Caco-2 (cell line): Measurements from ENCODE around the gene CARM1. TPM values are rescaled to one million over a fixed set of nuclear protein-coding genes. Genes with fewer than 3 reads are reported as not detected.
"Not testable (repeated sequence)": the region's sequence is repeated elsewhere in the genome, so short reads cannot be mapped to it uniquely, and the experiment has no call there.

Experiments
- BruUV-seq: library from RNA; stranded (reverse); fragments of 400-500 nt; replicated peaks from 2 replicates; lab custom pipeline; 2021; lab: Mats Ljungman, UMichigan
- CTCF ChIA-PET: fragments of 300-600 bp; sonication (Branson Sonifier 250); formaldehyde crosslinking; loops from one replicate; lab custom pipeline; 2022; ENCODE audit warnings: antibody characterized with exemption; lab: Charles Lee
- POLR2A ChIA-PET: fragments of 300-600 bp; sonication (Branson Sonifier 250); formaldehyde crosslinking; loops from one replicate; lab custom pipeline; 2022; ENCODE audit warnings: antibody characterized with exemption; lab: Charles Lee
- DNase-seq, 2 experiments: peaks; one replicate each; pipeline versions ENCODE4 v3.0.0 to v3.0.0-alpha.2; 2020 to 2022
- H3K27me3 ChIP-seq: replicated peaks from 2 replicates; pipeline ENCODE4 v1.6.0; 2011; ENCODE audit warnings: low read length; ENCODE audit not compliant: control insufficient read depth, insufficient read depth
- H3K36me3 ChIP-seq: 2 replicates; pipeline ENCODE4 v1.5.1; 2011; ENCODE audit warnings: low read length; ENCODE audit not compliant: control insufficient read depth, insufficient read depth
- H3K4me1 ChIP-seq: fragments of 250-450 bp; sonication (Bioruptor Pico); 2 replicates; pipeline ENCODE4 v1.5.1; 2020; ENCODE audit warnings: mild to moderate bottlenecking
- H3K4me3 ChIP-seq: 2 replicates; pipeline ENCODE4 v1.5.1; 2011; ENCODE audit warnings: low read depth, mild to moderate bottlenecking, control low read depth, low read length
- H3K9me3 ChIP-seq: fragments of 250-450 bp; sonication (Bioruptor Pico); 2 replicates; pipeline ENCODE4 v1.5.1; 2020; ENCODE audit warnings: mild to moderate bottlenecking, moderate library complexity
- H3K27ac Mint-ChIP-seq: one replicate; pipeline ENCODE4 v1.8.0; 2022; ENCODE audit warnings: mixed read lengths; ENCODE audit not compliant: unreplicated experiment
- H3K27me3 Mint-ChIP-seq: one replicate; pipeline ENCODE4 v1.8.0; 2022; ENCODE audit warnings: mixed read lengths; ENCODE audit not compliant: insufficient read depth, unreplicated experiment
- H3K36me3 Mint-ChIP-seq: one replicate; pipeline ENCODE4 v1.8.0; 2022; ENCODE audit warnings: mild to moderate bottlenecking, mixed read lengths; ENCODE audit not compliant: insufficient read depth, unreplicated experiment
- H3K4me1 Mint-ChIP-seq: one replicate; pipeline ENCODE4 v1.8.0; 2022; ENCODE audit warnings: low read depth, mixed read lengths; ENCODE audit not compliant: unreplicated experiment
- H3K4me3 Mint-ChIP-seq: one replicate; pipeline ENCODE4 v1.8.0; 2022; ENCODE audit warnings: mild to moderate bottlenecking, moderate library complexity, mixed read lengths; ENCODE audit not compliant: unreplicated experiment
- H3K9me3 Mint-ChIP-seq: one replicate; pipeline ENCODE4 v1.8.0; 2022; ENCODE audit warnings: mixed read lengths; ENCODE audit not compliant: unreplicated experiment
- CTCF ChIP-seq, 2 experiments: fragments of 200-600 bp in 1 of 2; IDR thresholded peaks; 1 replicate in 1 of 2; 2 replicates in 1 of 2; pipeline versions ENCODE4 v1.5.1 to v1.8.0; 2011 to 2022; ENCODE audit warnings: antibody characterized with exemption in 1 of 2, control low read depth in 1 of 2, inconsistent platforms in 1 of 2, low read depth in 1 of 2, low read length in 1 of 2, mild to moderate bottlenecking in 1 of 2, moderate library complexity in 1 of 2; ENCODE audit not compliant: insufficient read depth in 1 of 2, severe bottlenecking in 1 of 2, unreplicated experiment in 1 of 2
- intact Hi-C: fragments of 100-400 bp; cut with micrococcal nuclease; formaldehyde crosslinking; loops from one replicate; pipeline ENCODE4 v1.10.0; 2022; ENCODE audit not compliant: unreplicated experiment
- total RNA-seq: library from RNA; stranded (reverse); gene quantifications from 2 replicates; pipeline ENCODE4 v1.2.3, GENCODE V29; 2022

The CARM1 gene
- total RNA-seq, 1 experiment from 2014 or later, result 97.9 TPM

GRCh38 chr19:10936661-10937084 lies 65.3 kb downstream of the CARM1 start:
- Histone ChIP-seq H3K4me1 (peaks cover 28% of the 10 kb centered on the region), H3K4me3 (no peak overlapping the region), H3K9me3 (no peaks in the 10 kb centered on the region), H3K36me3 (no peaks in the 10 kb centered on the region), H3K27me3 (no peaks in the 10 kb centered on the region)
- no TSS peak for BruUV-seq
- Mint-ChIP-seq H3K27ac (peak overlapping the region; percentile 57), H3K4me1 (peaks cover 7% of the 10 kb centered on the region), H3K4me3 (peak overlapping the region; percentile 49), H3K9me3 (no peaks in the 10 kb centered on the region), H3K27me3 (no peaks in the 10 kb centered on the region), H3K36me3 (peaks cover 35% of the 10 kb centered on the region)
- TF ChIP-seq CTCF (IDR thresholded peaks at IDR 0.05; ENCODE audit: insufficient read depth in 1 of 2, low read depth in 1 of 2, low read length in 1 of 2, severe bottlenecking in 1 of 2, unreplicated experiment in 1 of 2), result peak; percentile 71 to 76
- CTCF ChIA-PET, result interaction anchor here (0.7 to 1.4 kb wide), 9 partner anchors 9 to 445 kb away, joined by 4 to 11 read pairs (median 6); partner anchors contain the start of gene CARM1
- peak; percentile 75 to 80 for DNase-seq
- POLR2A ChIA-PET, result interaction anchor here (0.6 kb wide), 1 partner anchor 23 kb away, joined by 5 read pairs; no protein-coding TSS in a partner anchor
- intact Hi-C loops, result loop anchor here (1.0 to 5.0 kb wide), 3 partner anchors 75 to 201 kb away; no protein-coding TSS in a partner anchor

DNA sequence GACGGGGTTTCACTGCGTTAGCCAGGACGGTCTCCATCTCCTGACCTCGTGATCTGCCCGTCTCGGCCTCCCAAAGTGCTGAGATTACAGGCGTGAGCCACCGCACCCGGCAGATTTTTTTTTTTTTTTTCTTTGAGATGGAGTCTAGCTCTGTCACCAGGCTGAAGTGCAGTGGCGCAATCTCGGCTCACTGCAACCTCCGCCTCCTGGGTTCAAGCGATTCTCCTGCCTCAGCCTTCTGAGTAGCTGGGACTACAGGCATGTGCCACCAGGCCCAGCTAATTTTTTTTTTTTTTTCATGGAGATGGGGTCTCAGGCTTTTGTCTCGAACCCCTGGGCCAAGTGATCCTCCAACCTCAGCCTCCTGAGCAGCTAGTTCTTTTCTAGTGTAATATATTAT lies 70.3 kb downstream of the CARM1 start:
- intact Hi-C loops, result loop anchor here (2.0 kb wide), 1 partner anchor 69 kb away; no protein-coding TSS in a partner anchor
- not testable (repeated sequence) for DNase-seq, H3K36me3 ChIP-seq, H3K9me3 ChIP-seq, H3K4me3 Mint-ChIP-seq, H3K27me3 Mint-ChIP-seq, BruUV-seq, H3K4me1 Mint-ChIP-seq, H3K4me3 ChIP-seq, H3K9me3 Mint-ChIP-seq, H3K27ac Mint-ChIP-seq, H3K27me3 ChIP-seq
- ChIA-PET CTCF (interaction anchor here (0.6 to 2.1 kb wide), 11 partner anchors 10 to 538 kb away, joined by 3 to 9 read pairs (median 5); partner anchors contain the start of genes CDC37 and SMARCA4), POLR2A (interaction anchor here (0.7 to 1.3 kb wide), 2 partner anchors 19 to 442 kb away, joined by 4 read pairs; partner anchors contain the start of gene SMARCA4)
- peaks cover 34% of the 10 kb centered on the region for H3K4me1 ChIP-seq
- H3K36me3 Mint-ChIP-seq, result peaks cover 11% of the 10 kb centered on the region

DNA sequence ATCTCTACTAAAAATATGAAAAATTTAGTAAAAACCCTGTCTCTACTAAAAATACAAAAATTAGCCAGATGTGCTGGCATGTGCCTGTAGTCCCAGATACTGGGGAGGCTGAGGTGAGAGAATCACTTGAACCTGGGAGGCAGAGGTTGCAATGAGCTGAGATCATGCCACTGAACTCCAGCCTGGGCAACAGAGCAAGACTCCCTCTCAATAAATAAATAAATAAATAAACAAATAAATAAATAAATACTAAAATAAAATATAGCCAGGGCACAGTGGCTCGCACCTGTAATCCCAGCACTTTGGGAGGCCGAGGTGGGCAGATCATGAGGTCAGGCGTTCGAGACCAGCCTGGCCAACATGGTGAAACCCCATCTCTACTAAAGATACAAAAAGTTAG lies 72.1 kb downstream of the CARM1 start:
- H3K27ac Mint-ChIP-seq, H3K9me3 ChIP-seq, H3K27me3 Mint-ChIP-seq, H3K4me3 ChIP-seq, POLR2A ChIA-PET, H3K9me3 Mint-ChIP-seq, H3K4me3 Mint-ChIP-seq, CTCF ChIA-PET, H3K4me1 Mint-ChIP-seq, H3K36me3 ChIP-seq, H3K27me3 ChIP-seq, DNase-seq, BruUV-seq: not testable (repeated sequence)
- peaks cover 33% of the 10 kb centered on the region for H3K4me1 ChIP-seq
- intact Hi-C loops, result loop anchor here (2.0 kb wide), 1 partner anchor 67 kb away; no protein-coding TSS in a partner anchor
- H3K36me3 Mint-ChIP-seq, result peaks cover 11% of the 10 kb centered on the region

DNA sequence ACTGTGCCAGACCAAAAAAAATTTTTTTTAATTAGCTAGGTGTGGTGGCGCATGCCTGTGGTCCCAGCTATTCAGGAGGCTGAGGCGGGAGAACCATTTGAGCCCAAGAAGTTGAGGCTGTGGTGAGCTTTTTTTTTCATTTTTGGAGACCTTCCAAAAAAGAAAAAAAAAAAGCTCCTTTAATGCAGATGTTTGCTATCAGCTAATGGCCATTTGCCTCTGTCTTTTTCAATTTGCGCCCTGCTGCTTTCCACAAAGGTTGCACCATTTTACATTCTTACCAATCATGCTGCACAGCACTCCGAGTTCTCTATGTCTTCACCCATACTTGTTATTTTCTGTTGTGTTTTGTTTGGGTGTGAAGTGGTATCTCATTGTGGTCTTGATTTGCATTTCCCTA lies 73.9 kb downstream of the CARM1 start:
- no peak overlapping the region for H3K27ac Mint-ChIP-seq
- Histone ChIP-seq H3K36me3 (no peaks in the 10 kb centered on the region), H3K4me3 (no peak overlapping the region), H3K27me3 (no peaks in the 10 kb centered on the region), H3K9me3 (no peaks in the 10 kb centered on the region), H3K4me1 (peaks cover 17% of the 10 kb centered on the region)
- CTCF ChIA-PET, result no interaction called here
- H3K9me3 Mint-ChIP-seq, result no peaks in the 10 kb centered on the region
- POLR2A ChIA-PET, result no interaction called here
- DNase-seq, result no peak
- no peak for TF ChIP-seq CTCF (IDR thresholded peaks at IDR 0.05; ENCODE audit: insufficient read depth in 1 of 2, low read depth in 1 of 2, low read length in 1 of 2, severe bottlenecking in 1 of 2, unreplicated experiment in 1 of 2)
- H3K27me3 Mint-ChIP-seq, result no peaks in the 10 kb centered on the region
- intact Hi-C loops, result no loop called here
- H3K36me3 Mint-ChIP-seq, result no peaks in the 10 kb centered on the region
- H3K4me3 Mint-ChIP-seq, result no peak overlapping the region
- BruUV-seq, result no TSS peak
- peaks cover 7% of the 10 kb centered on the region for H3K4me1 Mint-ChIP-seq
